ENCODE measurements around the gene RGS14. TPM values are rescaled to one million over a fixed set of nuclear protein-coding genes. Genes with fewer than 3 reads are reported as not detected.

RGS14 gene
- total RNA-seq, 4 donors from 2014 or later, result 28.6 to 38.3 (median 37.2) TPM

GRCh38 chr5:177383181-177383580 lies 25.5 kb downstream of the RGS14 start:
- intact Hi-C loops (cut with DNase I; ENCODE audit: low total_unique reads), result no loop called here
- 78 to 80% methylated on average over 9 of the region's 9 CpGs for WGBS, 2 donors
- DNase-seq (ENCODE audit: low spot score in 2 of 2), result no peak
- TF ChIP-seq POLR2A (IDR thresholded peaks at IDR 0.05), result no peak
- TF ChIP-seq, protein P1, sequence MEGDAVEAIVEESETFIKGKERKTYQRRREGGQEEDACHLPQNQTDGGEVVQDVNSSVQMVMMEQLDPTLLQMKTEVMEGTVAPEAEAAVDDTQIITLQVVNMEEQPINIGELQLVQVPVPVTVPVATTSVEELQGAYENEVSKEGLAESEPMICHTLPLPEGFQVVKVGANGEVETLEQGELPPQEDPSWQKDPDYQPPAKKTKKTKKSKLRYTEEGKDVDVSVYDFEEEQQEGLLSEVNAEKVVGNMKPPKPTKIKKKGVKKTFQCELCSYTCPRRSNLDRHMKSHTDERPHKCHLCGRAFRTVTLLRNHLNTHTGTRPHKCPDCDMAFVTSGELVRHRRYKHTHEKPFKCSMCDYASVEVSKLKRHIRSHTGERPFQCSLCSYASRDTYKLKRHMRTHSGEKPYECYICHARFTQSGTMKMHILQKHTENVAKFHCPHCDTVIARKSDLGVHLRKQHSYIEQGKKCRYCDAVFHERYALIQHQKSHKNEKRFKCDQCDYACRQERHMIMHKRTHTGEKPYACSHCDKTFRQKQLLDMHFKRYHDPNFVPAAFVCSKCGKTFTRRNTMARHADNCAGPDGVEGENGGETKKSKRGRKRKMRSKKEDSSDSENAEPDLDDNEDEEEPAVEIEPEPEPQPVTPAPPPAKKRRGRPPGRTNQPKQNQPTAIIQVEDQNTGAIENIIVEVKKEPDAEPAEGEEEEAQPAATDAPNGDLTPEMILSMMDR (IDR thresholded peaks at IDR 0.05), result no peak
- no peak overlapping the region for H3K4me3 ChIP-seq (ENCODE audit: low read depth, poor library complexity, severe bottlenecking)

GRCh38 chr5:177384134-177384533 lies 26.4 kb downstream of the RGS14 start, which contains the start of gene SLC34A1:
SLC34A1 (plus strand) TSS chr5:177384434; CDS start chr5:177385742, 1,308 bp downstream.
- no peak within 1 kb of the TSS for H3K4me3 ChIP-seq (ENCODE audit: low read depth, poor library complexity, severe bottlenecking)
- no peak for TF ChIP-seq POLR2A (IDR thresholded peaks at IDR 0.05)
- TF ChIP-seq, protein P1 (IDR thresholded peaks at IDR 0.05), result no peak
- intact Hi-C loops (cut with DNase I; ENCODE audit: low total_unique reads), result no loop called here
- WGBS, 2 donors, result 77 to 95% methylated on average over 4 of the region's 4 CpGs
- DNase-seq (ENCODE audit: low spot score in 2 of 2), result no peak

GRCh38 chr5:177385720-177386119 lies 28.0 kb downstream of the RGS14 start:
- no peak overlapping the region for H3K4me3 ChIP-seq (ENCODE audit: low read depth, poor library complexity, severe bottlenecking)
- DNase-seq (ENCODE audit: low spot score in 2 of 2), result no peak
- no peak for TF ChIP-seq POLR2A (IDR thresholded peaks at IDR 0.05)
- TF ChIP-seq, protein P1 (IDR thresholded peaks at IDR 0.05), result no peak
- intact Hi-C loops (cut with DNase I; ENCODE audit: low total_unique reads), result no loop called here
- WGBS, 2 donors, result 74 to 79% methylated on average over 7 to 11 of the region's 11 CpGs

DNA sequence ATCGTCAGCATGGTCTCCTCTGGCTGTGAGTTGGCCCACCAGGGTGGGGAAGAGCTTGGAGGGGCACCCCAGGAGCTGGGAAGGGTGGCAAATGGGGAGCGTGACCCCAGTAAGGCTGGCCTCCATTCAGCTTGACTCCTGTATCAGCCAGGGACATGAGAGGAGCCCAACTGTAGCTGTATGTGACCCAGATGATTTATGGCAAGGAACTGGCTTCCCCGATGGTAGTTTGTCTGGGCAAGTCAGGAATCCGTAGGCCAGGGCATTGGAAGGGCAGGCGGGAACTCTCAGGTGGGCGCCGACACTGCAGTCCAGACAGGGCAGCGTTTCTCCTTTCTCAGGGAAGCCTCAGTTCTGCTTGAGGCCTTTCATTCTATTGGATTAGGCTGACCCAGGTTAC lies 28.8 kb downstream of the RGS14 start:
- WGBS, 2 donors, result 64 to 77% methylated on average over 7 to 8 of the region's 8 CpGs
- no peak for TF ChIP-seq POLR2A (IDR thresholded peaks at IDR 0.05)
- TF ChIP-seq, protein P1 (IDR thresholded peaks at IDR 0.05), result no peak
- intact Hi-C loops (cut with DNase I; ENCODE audit: low total_unique reads), result no loop called here
- DNase-seq (ENCODE audit: low spot score in 2 of 2), result no peak
- H3K4me3 ChIP-seq (ENCODE audit: low read depth, poor library complexity, severe bottlenecking), result no peak overlapping the region

DNA sequence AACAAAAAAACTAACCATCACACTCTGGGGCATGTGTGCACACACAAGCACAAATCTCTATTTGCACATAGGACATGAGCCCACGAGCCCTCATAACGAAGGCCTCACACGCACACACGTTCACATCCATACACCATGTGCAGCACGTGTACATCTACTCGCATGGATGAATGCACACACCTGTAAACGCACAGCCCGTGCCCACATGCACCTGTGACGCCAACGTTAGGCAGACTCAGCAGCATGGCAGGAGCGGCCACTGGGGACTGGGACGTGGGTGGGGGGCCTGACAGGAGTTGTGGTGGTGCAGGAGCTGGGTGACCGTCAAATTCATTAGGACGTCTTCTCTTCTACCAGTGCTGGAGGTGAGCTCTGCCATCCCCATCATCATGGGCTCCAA lies 29.7 kb downstream of the RGS14 start:
- no peak for TF ChIP-seq POLR2A (IDR thresholded peaks at IDR 0.05)
- TF ChIP-seq, protein P1 (IDR thresholded peaks at IDR 0.05), result no peak
- WGBS, 2 donors, result 89 to 90% methylated on average over 14 of the region's 14 CpGs
- intact Hi-C loops (cut with DNase I; ENCODE audit: low total_unique reads), result no loop called here
- DNase-seq (ENCODE audit: low spot score in 2 of 2), result no peak
- no peak overlapping the region for H3K4me3 ChIP-seq (ENCODE audit: low read depth, poor library complexity, severe bottlenecking)

DNA sequence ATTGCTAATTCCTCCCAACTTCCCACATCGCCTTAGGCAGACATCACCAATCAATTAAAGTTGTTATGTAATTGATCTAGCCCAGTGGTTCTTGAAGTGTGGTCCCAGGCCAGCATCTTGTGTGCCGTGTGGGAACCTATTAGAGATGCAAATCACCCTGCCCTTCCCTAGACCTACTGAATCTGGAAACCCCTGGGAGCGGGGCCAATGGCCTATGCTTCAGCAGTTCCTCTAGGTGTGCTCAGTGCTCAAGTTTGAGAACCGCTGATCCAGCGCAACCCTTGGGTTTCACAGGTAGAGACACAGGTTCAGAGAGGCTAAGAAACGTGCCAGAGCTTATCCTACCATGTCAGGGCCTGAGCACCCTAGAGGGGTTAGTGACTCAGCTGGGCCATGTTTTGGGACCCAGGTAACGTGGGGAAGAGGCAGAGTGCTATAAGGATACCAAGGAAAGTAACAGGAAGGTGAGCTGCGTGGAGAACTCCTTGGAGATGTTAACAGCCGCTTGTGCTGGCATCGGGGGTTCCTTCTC lies 30.9 kb downstream of the RGS14 start:
- intact Hi-C loops (cut with DNase I; ENCODE audit: low total_unique reads), result no loop called here
- no peak overlapping the region for H3K4me3 ChIP-seq (ENCODE audit: low read depth, poor library complexity, severe bottlenecking)
- DNase-seq (ENCODE audit: low spot score in 2 of 2), result no peak
- 56 to 65% methylated on average over 10 of the region's 10 CpGs for WGBS, 2 donors
- no peak for TF ChIP-seq POLR2A (IDR thresholded peaks at IDR 0.05)
- TF ChIP-seq, protein P1 (IDR thresholded peaks at IDR 0.05), result no peak

All from lower leg skin (tissue), 4 donors.